ENCODE measurements around the gene TBX2. TPM values are rescaled to one million over a fixed set of nuclear protein-coding genes. Genes with fewer than 3 reads are reported as not detected.
"Not testable (repeated sequence)": the region's sequence is repeated elsewhere in the genome, so short reads cannot be mapped to it uniquely, and the experiment has no call there.

Gene TBX2
- total RNA-seq, 4 donors from 2014 or later: 23.2 to 42.0 (median 26.5) TPM

GRCh38 chr17:61443475-61443882 is 43.8 kb downstream of the TBX2 start:
- H3K27ac ChIP-seq: no peak overlapping the region
- TF ChIP-seq POLR2A (IDR thresholded peaks at IDR 0.05) (no peak), EP300 (IDR thresholded peaks at IDR 0.05) (no peak)
- TF ChIP-seq, protein P1, sequence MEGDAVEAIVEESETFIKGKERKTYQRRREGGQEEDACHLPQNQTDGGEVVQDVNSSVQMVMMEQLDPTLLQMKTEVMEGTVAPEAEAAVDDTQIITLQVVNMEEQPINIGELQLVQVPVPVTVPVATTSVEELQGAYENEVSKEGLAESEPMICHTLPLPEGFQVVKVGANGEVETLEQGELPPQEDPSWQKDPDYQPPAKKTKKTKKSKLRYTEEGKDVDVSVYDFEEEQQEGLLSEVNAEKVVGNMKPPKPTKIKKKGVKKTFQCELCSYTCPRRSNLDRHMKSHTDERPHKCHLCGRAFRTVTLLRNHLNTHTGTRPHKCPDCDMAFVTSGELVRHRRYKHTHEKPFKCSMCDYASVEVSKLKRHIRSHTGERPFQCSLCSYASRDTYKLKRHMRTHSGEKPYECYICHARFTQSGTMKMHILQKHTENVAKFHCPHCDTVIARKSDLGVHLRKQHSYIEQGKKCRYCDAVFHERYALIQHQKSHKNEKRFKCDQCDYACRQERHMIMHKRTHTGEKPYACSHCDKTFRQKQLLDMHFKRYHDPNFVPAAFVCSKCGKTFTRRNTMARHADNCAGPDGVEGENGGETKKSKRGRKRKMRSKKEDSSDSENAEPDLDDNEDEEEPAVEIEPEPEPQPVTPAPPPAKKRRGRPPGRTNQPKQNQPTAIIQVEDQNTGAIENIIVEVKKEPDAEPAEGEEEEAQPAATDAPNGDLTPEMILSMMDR (IDR thresholded peaks at IDR 0.05): no peak
- WGBS, 2 donors: 56 to 60% methylated on average over 6 to 17 of the region's 18 CpGs
- no peak overlapping the region for H3K4me3 ChIP-seq
- DNase-seq (ENCODE audit: low spot score in 2 of 2): no peak
- no peaks in the 10 kb centered on the region for H3K36me3 ChIP-seq
- no peaks in the 10 kb centered on the region for H3K4me1 ChIP-seq
- H3K9me3 ChIP-seq: peaks cover 0 to under 1% (median 0%) of the 10 kb centered on the region in 4 donors
- peaks cover 0 to 25% of the 10 kb centered on the region in 2 donors for H3K27me3 ChIP-seq

DNA sequence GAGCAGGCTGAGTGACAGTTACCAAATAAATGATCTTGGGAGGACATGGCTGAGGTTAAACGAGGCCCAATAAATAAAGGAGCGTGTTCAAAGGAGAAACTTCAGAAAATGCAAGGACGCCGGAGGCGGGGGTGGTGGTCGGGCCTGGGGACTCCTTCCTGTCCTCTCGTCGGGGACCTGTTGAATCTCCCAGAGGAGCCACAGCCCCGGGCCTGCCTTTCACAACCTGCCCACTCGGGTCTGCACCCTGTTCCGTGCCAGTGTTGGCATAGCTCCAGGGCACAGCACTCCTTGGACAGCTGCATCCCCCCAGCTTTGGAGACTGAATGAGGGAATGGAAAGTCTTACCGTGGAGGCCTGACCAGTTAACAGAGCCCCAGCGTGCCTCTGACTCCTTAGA is 44.4 kb downstream of the TBX2 start:
- Histone ChIP-seq H3K4me1 (no peaks in the 10 kb centered on the region), H3K36me3 (no peaks in the 10 kb centered on the region), H3K27ac (no peak overlapping the region), H3K4me3 (no peak overlapping the region), H3K9me3 (no peaks in the 10 kb centered on the region), H3K27me3 (peaks cover 0 to 25% of the 10 kb centered on the region in 2 donors)
- TF ChIP-seq POLR2A (IDR thresholded peaks at IDR 0.05): no peak
- TF ChIP-seq, protein P1 (IDR thresholded peaks at IDR 0.05): no peak
- TF ChIP-seq EP300 (IDR thresholded peaks at IDR 0.05): no peak
- DNase-seq (ENCODE audit: low spot score in 2 of 2): no peak
- WGBS, 2 donors: 51 to 63% methylated on average over 13 of the region's 13 CpGs

DNA sequence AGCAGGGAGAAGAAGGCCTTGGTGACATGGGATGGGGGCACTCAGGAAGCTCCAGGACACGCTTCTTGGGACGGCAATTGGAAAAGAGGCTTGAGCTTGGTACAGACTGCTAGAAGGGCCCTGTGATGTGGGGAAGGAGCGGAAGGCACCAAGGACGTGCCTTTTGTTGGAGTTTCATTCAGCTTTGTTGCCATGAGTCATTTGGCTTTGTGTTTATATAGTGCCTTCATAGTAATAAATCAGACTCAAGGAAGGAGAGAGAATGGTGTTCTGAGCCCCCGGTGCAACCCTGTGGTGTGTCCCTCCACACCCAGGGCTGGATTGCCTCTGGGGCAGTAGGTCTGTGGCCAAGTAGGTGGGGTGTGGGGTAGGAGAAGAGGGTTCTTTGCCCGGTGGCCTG is 45.2 kb downstream of the TBX2 start:
- Histone ChIP-seq H3K27ac (no peak overlapping the region), H3K36me3 (no peaks in the 10 kb centered on the region), H3K27me3 (peaks cover 0 to 25% of the 10 kb centered on the region in 2 donors), H3K4me1 (no peaks in the 10 kb centered on the region), H3K4me3 (no peak overlapping the region), H3K9me3 (no peaks in the 10 kb centered on the region)
- no peak for DNase-seq (ENCODE audit: low spot score in 2 of 2)
- TF ChIP-seq POLR2A (IDR thresholded peaks at IDR 0.05) (no peak), EP300 (IDR thresholded peaks at IDR 0.05) (no peak)
- WGBS, 2 donors: 68 to 71% methylated on average over 6 of the region's 6 CpGs

DNA sequence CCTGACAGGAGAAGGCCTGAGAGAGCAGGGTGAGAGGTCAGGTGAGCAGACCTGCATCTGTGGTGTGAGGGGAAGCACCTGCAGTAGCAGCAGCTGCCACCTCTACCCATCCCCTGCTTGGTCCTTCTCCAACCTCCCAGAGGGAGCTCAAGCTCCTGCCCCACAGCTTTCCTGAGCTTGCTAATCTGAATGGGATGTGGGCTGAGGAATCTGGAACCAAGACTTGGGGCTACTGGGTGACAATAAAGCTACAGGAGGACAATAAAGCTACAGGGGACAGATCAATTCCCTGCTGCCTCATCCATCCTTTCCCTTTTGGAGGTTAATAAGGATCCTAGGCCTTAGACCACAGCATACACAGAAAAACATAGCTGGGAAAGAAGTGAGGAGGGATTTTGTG is 47.7 kb downstream of the TBX2 start:
- no peak for DNase-seq (ENCODE audit: low spot score in 2 of 2)
- H3K4me3 ChIP-seq: no peak overlapping the region
- peaks cover 0 to 11% (median 9%) of the 10 kb centered on the region in 4 donors for H3K4me1 ChIP-seq
- no peaks in the 10 kb centered on the region for H3K9me3 ChIP-seq
- no peaks in the 10 kb centered on the region for H3K36me3 ChIP-seq
- no peak overlapping the region for H3K27ac ChIP-seq
- no peak for TF ChIP-seq EP300 (IDR thresholded peaks at IDR 0.05)
- TF ChIP-seq, protein P1 (IDR thresholded peaks at IDR 0.05): no peak
- TF ChIP-seq POLR2A (IDR thresholded peaks at IDR 0.05): no peak
- H3K27me3 ChIP-seq: peaks cover 0 to 49% of the 10 kb centered on the region in 2 donors

GRCh38 chr17:61448042-61448441 is 48.4 kb downstream of the TBX2 start:
- no peak for DNase-seq (ENCODE audit: low spot score in 2 of 2)
- Histone ChIP-seq H3K4me3 (no peak overlapping the region), H3K27me3 (peaks cover 0 to 55% of the 10 kb centered on the region in 2 donors), H3K9me3 (no peaks in the 10 kb centered on the region), H3K36me3 (no peaks in the 10 kb centered on the region), H3K27ac (no peak overlapping the region), H3K4me1 (peaks cover 0 to 16% (median 13%) of the 10 kb centered on the region in 4 donors)
- TF ChIP-seq, protein P1 (IDR thresholded peaks at IDR 0.05): no peak
- no peak for TF ChIP-seq POLR2A (IDR thresholded peaks at IDR 0.05)
- WGBS, 2 donors: 75 to 79% methylated on average over 2 of the region's 2 CpGs

GRCh38 chr17:61449140-61449539 is 49.5 kb downstream of the TBX2 start:
- H3K27ac ChIP-seq; H3K4me3 ChIP-seq; DNase-seq (ENCODE audit: low spot score in 2 of 2); H3K36me3 ChIP-seq; H3K9me3 ChIP-seq: not testable (repeated sequence)
- WGBS, 2 donors: 77 to 99% methylated on average over 4 of the region's 4 CpGs
- Histone ChIP-seq H3K4me1 (peaks cover 0 to 17% (median 13%) of the 10 kb centered on the region in 4 donors), H3K27me3 (peaks cover 0 to 61% of the 10 kb centered on the region in 2 donors)
